Fibroblast of villous mesenchyme (primary cell): ENCODE results near the gene PIEZO2. TPM values are rescaled to one million over a fixed set of nuclear protein-coding genes. Genes with fewer than 3 reads are reported as not detected.
"Not testable (repeated sequence)": the region's sequence is repeated elsewhere in the genome, so short reads cannot be mapped to it uniquely, and the experiment has no call there.

Source experiments
- DNase-seq: peaks from one replicate; pipeline ENCODE4 v3.0.0-alpha.2; 2010; ENCODE audit warnings: low read depth
- H3K4me3 ChIP-seq: 2 replicates; pipeline ENCODE4 v1.5.1; 2011; ENCODE audit warnings: low read depth, mild to moderate bottlenecking, low read length
- total RNA-seq: library from RNA; depleted of rRNA; stranded (reverse); fragments of >200 nt; gene quantifications from 2 replicates; pipeline ENCODE4 v1.2.3, GENCODE V29; 2012
- TF ChIP-seq, protein P1 (sequence below): IDR thresholded peaks from 2 replicates; pipeline ENCODE4 v1.5.1; 2012; ENCODE audit warnings: low read depth, mild to moderate bottlenecking, low read length; ENCODE audit not compliant: insufficient read depth

PIEZO2 gene
- total RNA-seq, 1 donor: 1.7 TPM

DNA sequence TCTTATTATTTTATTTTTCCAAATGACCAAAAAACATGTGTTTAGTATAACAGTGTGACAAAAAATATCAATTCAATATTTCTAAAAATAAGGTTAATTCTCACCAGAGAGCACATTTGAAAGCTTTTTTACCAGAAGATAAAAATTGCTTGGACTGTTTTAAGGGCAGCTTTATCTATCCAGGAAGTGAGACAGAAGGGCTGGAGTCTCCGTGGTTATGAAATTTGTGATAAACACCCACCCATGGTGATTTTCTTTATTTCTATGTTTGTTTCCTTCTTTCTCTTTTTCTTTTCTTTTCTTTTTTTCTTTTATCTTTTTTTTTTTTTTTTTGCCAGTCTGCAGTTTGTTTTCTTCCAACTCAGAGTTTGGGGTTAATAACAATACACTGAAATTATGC lies 298.5 kb downstream of the PIEZO2 start:
- TF ChIP-seq, protein P1, sequence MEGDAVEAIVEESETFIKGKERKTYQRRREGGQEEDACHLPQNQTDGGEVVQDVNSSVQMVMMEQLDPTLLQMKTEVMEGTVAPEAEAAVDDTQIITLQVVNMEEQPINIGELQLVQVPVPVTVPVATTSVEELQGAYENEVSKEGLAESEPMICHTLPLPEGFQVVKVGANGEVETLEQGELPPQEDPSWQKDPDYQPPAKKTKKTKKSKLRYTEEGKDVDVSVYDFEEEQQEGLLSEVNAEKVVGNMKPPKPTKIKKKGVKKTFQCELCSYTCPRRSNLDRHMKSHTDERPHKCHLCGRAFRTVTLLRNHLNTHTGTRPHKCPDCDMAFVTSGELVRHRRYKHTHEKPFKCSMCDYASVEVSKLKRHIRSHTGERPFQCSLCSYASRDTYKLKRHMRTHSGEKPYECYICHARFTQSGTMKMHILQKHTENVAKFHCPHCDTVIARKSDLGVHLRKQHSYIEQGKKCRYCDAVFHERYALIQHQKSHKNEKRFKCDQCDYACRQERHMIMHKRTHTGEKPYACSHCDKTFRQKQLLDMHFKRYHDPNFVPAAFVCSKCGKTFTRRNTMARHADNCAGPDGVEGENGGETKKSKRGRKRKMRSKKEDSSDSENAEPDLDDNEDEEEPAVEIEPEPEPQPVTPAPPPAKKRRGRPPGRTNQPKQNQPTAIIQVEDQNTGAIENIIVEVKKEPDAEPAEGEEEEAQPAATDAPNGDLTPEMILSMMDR: no peak
- peak; percentile 48 for DNase-seq
- no peak overlapping the region for H3K4me3 ChIP-seq

DNA sequence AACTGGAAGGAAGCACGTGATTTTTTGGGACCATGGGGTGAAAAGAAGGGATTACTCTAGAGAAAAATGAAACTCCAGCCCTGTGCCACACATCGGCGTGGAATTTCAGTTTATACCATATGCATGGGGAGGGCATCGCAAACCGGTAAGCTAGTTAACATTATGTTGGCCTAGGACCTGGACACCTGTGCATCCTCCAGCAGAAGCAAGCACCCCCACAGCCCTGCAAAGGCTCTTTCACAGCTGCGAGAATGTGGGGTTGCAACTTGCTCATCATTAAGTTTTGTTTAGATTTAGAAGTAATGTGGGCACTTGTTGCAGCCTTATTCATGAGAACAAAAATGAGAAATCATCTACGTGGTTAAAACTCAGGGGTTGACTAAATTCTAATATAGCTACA lies 299.2 kb downstream of the PIEZO2 start:
- DNase-seq: no peak
- no peak overlapping the region for H3K4me3 ChIP-seq
- TF ChIP-seq, protein P1: no peak

DNA sequence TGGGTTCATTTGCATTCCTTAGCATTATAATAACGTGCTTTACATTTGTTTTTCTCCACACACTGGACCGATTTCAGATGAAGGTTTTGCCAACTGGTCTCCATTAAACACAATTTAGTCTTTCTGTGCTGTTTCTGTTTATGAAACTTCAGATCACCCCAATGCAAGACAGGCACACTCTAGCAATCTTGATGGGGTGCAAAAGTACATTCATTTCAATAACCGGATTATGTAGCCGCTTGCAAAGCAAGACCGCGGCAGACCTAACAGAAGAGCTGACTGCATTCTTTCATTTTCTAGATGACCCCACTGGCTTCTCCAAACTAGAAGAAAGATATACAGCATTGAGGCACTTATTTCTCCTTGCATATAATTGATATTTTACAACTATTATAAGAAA lies 301.5 kb downstream of the PIEZO2 start:
- TF ChIP-seq, protein P1: no peak
- H3K4me3 ChIP-seq: no peak overlapping the region
- DNase-seq: no peak

DNA sequence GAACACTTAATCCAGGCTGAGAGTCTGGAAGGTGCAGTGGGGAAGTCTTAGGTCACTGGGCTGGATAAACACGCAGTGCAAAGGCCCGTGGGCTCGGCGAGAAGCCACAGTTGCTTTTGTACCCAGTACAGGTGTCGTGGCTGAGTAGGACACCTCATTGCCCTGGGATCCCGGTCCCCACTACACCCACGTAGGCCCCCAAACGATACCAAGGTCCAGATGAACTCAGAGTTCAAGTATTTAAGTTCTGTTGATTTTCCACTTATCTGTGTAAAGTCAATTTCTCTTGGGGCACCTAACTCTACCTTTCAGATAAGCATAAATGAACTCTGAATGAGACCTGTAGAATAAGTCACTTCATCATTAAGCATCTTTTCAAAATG lies 302.0 kb downstream of the PIEZO2 start:
- H3K4me3 ChIP-seq: no peak overlapping the region
- TF ChIP-seq, protein P1: no peak
- DNase-seq: no peak

DNA sequence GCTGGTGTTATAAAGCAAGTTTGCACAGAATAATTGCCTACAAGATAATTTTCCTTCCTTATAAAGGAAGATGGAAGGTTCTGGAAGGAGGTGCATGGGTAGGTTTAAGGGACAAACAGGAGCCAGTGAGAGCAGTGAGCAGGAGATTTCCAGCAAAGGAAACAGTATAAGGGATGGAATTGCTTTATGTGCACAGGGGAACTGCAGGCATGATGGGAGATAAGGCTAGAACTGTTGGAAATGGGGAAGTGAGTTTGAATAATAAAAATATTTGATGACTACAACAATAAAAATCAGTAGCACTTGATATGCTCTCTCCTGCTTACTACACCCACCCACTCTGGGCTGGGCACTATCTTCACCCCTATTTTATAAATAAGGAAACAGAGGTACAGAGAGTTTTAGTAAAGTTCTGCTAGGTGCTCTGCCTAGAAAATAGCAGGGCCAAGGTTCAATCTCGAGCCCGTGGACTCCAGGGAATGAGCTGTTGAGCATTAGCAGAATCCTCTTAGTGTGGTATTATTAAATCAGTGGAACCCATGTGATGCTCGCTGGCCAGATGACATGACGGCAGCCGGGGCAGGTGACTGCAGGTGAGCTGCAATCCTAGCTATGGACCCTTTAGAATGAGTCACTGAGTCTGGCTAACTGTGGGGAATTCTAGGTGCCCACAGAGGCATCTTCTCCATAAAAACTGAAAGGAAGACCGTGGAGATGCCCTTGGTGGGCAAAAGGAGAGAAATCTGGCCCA lies 302.5 kb downstream of the PIEZO2 start:
- TF ChIP-seq, protein P1: no peak
- no peak overlapping the region for H3K4me3 ChIP-seq
- no peak for DNase-seq

DNA sequence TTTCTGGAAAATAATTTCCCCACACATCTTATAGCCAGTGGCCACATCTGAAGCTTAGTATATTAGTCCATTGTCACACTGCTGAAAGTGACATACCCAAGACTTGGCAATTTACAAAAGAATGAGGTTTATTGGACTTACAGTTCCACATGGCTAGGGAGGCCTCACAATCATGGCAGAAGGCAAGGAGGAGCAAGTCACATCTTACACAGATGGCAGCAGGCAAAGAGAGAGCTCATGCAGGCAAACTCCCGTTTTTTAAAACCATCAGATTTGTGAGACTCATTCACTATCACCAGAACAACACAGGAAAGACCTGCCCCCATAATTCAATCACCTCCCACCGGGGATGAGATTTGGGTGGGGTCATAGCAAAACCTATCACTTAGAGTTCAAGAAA lies 303.3 kb downstream of the PIEZO2 start:
- not testable (repeated sequence) for H3K4me3 ChIP-seq, DNase-seq

DNA sequence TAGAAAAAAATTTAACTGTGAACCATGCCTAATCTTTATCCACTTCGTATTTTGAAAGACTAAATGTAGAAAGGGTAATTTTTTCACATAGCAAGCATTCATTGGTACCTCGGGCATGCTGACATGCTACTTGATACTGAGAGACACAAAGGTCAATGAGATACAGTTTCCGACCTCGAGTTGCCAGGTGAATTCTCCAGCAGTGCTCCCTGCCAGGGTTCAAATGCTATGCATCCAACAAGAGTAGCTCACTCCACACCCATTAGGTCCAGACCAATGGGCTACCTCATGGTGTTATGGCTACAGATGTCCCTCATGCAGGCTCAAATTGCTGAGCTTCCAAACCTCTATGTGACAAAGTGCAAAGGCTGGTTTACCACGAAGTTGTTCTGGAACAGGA lies 305.8 kb downstream of the PIEZO2 start:
- TF ChIP-seq, protein P1: no peak
- no peak overlapping the region for H3K4me3 ChIP-seq
- no peak for DNase-seq
